HepG2 (cell line): ENCODE measurements around the gene RUVBL2. TPM values are rescaled to one million over a fixed set of nuclear protein-coding genes. Genes with fewer than 3 reads are reported as not detected.
A peak's percentile ranks its signal among the peaks of the same experiment; 100 is the strongest.

Source experiments
- AHR ChIP-seq: IDR thresholded peaks from 2 replicates; pipeline ENCODE4 v1.6.1; 2018; ENCODE audit warnings: missing genetic modification reagents, missing compliant biosample characterization
- LCORL ChIP-seq, 2 experiments: fragments of 450-650 bp in 1 of 2; sonication (generic) in 1 of 2; formaldehyde crosslinking in 1 of 2; IDR thresholded peaks; 2 replicates each; pipeline versions ENCODE4 v1.5.0 to v1.6.1; 2017 to 2020; ENCODE audit warnings: antibody characterized with exemption in 1 of 2, missing genetic modification reagents in 1 of 2
- NR1H2 ChIP-seq: sonication (generic); formaldehyde crosslinking; IDR thresholded peaks from 2 replicates; pipeline ENCODE4 v1.8.1; 2022; ENCODE audit warnings: low read depth, missing genetic modification reagents, borderline replicate concordance
- POGZ ChIP-seq: sonication (generic); formaldehyde crosslinking; IDR thresholded peaks from 2 replicates; pipeline ENCODE4 v1.4.0; 2020; ENCODE audit warnings: mild to moderate bottlenecking, missing genetic modification reagents
- YY1 ChIP-seq: IDR thresholded peaks from 2 replicates; pipeline ENCODE4 v1.6.1; 2011; ENCODE audit warnings: low read length, low read depth, moderate library complexity, mild to moderate bottlenecking; ENCODE audit not compliant: insufficient read depth, insufficient replicate concordance
- ZNF142 ChIP-seq: sonication (generic); formaldehyde crosslinking; IDR thresholded peaks from 2 replicates; pipeline ENCODE4 v1.4.0; 2020; ENCODE audit warnings: missing genetic modification reagents
- ZNF30 ChIP-seq: sonication (generic); formaldehyde crosslinking; IDR thresholded peaks from 2 replicates; pipeline ENCODE4 v1.5.0; 2020; ENCODE audit warnings: mild to moderate bottlenecking, missing genetic modification reagents
- ZNF510 ChIP-seq: sonication (generic); formaldehyde crosslinking; IDR thresholded peaks from 2 replicates; pipeline ENCODE4 v1.4.0; 2020; ENCODE audit warnings: low read depth, mild to moderate bottlenecking, missing genetic modification reagents
- ZNF546 ChIP-seq: sonication (generic); formaldehyde crosslinking; conservative IDR thresholded peaks from 2 replicates; pipeline ENCODE4 v1.8.1; 2023; ENCODE audit warnings: mild to moderate bottlenecking, missing genetic modification reagents
- polyA plus RNA-seq, 8 experiments: library from polyadenylated mRNA; depleted of rRNA in 3 of 8; stranded (reverse) in 7 of 8; unstranded in 1 of 8; fragments of >200 nt; fragmentation: Illumina TruSeq in 4 of 8; extraction: Trizol in 4 of 8; gene quantifications; 2 replicates each; pipeline versions ENCODE4 v1.2.1 to v1.2.3, GENCODE V29; 2011 to 2016; ENCODE audit warnings: low read depth in 4 of 8, missing spikeins in 1 of 8, mixed read lengths in 1 of 8; ENCODE audit not compliant: insufficient read depth in 1 of 8
- total RNA-seq, 5 experiments: library from RNA; depleted of rRNA; stranded (reverse); fragments of >200 nt; fragmentation: Illumina TruSeq; extraction: Trizol; gene quantifications; 2 replicates each; pipeline ENCODE4 v1.2.3, GENCODE V29; 2016; ENCODE audit warnings: low read depth in 1 of 5
- TF ChIP-seq, protein P1 (sequence below): sonication (generic); formaldehyde crosslinking; IDR thresholded peaks from 2 replicates; pipeline ENCODE4 v1.4.0; 2020; ENCODE audit warnings: low read depth, mild to moderate bottlenecking, missing genetic modification reagents
- TF ChIP-seq, protein P2 (sequence below): sonication (generic); formaldehyde crosslinking; IDR thresholded peaks from 2 replicates; pipeline ENCODE4 v1.5.0; 2020; ENCODE audit warnings: mild to moderate bottlenecking, missing genetic modification reagents
- TF ChIP-seq, protein P3 (sequence below): fragments of 450-650 bp; IDR thresholded peaks from 2 replicates; pipeline ENCODE4 v1.6.1; 2017; ENCODE audit warnings: mild to moderate bottlenecking

RUVBL2 gene
- total and polyA plus RNA-seq, 2 of the 13 experiments (the other 11 are each of a cell fraction or from before 2014, with no cell fraction given) = 120 to 122 TPM

- peak; percentile 45; the same call in 1 of the 2 replicates for TF ChIP-seq ZNF142 (CRISPR knock-in tag)
- no peak for TF ChIP-seq AHR (CRISPR knock-in tag)
- no peak for TF ChIP-seq POGZ (CRISPR knock-in tag)
- TF ChIP-seq, protein P1, sequence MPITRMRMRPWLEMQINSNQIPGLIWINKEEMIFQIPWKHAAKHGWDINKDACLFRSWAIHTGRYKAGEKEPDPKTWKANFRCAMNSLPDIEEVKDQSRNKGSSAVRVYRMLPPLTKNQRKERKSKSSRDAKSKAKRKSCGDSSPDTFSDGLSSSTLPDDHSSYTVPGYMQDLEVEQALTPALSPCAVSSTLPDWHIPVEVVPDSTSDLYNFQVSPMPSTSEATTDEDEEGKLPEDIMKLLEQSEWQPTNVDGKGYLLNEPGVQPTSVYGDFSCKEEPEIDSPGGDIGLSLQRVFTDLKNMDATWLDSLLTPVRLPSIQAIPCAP (CRISPR knock-in tag) = no peak
- TF ChIP-seq LCORL (IDR thresholded peaks at IDR 0.05) = no peak
- no peak for TF ChIP-seq LCORL (CRISPR knock-in tag; IDR thresholded peaks at IDR 0.05)
- TF ChIP-seq, protein P2, sequence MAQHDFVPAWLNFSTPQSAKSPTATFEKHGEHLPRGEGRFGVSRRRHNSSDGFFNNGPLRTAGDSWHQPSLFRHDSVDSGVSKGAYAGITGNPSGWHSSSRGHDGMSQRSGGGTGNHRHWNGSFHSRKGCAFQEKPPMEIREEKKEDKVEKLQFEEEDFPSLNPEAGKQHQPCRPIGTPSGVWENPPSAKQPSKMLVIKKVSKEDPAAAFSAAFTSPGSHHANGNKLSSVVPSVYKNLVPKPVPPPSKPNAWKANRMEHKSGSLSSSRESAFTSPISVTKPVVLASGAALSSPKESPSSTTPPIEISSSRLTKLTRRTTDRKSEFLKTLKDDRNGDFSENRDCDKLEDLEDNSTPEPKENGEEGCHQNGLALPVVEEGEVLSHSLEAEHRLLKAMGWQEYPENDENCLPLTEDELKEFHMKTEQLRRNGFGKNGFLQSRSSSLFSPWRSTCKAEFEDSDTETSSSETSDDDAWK (CRISPR knock-in tag) = no peak
- TF ChIP-seq YY1 = peak; percentile 76
- TF ChIP-seq NR1H2 (CRISPR knock-in tag) = no peak
- TF ChIP-seq, protein P3, sequence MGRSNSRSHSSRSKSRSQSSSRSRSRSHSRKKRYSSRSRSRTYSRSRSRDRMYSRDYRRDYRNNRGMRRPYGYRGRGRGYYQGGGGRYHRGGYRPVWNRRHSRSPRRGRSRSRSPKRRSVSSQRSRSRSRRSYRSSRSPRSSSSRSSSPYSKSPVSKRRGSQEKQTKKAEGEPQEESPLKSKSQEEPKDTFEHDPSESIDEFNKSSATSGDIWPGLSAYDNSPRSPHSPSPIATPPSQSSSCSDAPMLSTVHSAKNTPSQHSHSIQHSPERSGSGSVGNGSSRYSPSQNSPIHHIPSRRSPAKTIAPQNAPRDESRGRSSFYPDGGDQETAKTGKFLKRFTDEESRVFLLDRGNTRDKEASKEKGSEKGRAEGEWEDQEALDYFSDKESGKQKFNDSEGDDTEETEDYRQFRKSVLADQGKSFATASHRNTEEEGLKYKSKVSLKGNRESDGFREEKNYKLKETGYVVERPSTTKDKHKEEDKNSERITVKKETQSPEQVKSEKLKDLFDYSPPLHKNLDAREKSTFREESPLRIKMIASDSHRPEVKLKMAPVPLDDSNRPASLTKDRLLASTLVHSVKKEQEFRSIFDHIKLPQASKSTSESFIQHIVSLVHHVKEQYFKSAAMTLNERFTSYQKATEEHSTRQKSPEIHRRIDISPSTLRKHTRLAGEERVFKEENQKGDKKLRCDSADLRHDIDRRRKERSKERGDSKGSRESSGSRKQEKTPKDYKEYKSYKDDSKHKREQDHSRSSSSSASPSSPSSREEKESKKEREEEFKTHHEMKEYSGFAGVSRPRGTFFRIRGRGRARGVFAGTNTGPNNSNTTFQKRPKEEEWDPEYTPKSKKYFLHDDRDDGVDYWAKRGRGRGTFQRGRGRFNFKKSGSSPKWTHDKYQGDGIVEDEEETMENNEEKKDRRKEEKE = no peak
- TF ChIP-seq ZNF546 (CRISPR knock-in tag) = no peak
- no peak for TF ChIP-seq ZNF510 (CRISPR knock-in tag)
- no peak for TF ChIP-seq ZNF30
These were observed 26.1 kb upstream of the RUVBL2 start (continued) for GRCh38 chr19:48967346-48968178.
